ENCODE measurements around the gene TYRO3. TPM values are rescaled to one million over a fixed set of nuclear protein-coding genes. Genes with fewer than 3 reads are reported as not detected.
"Not testable (repeated sequence)": the region's sequence is repeated elsewhere in the genome, so short reads cannot be mapped to it uniquely, and the experiment has no call there.

Gene TYRO3
- total RNA-seq, 1 donor from 2014 or later: 28.5 TPM

- FAIRE-seq: no peak
- Histone ChIP-seq H3K27me3 (ENCODE audit: insufficient read depth, low read length) (peaks cover 2% of the 10 kb centered on the region), H3K36me3 (ENCODE audit: insufficient read depth, low read length) (no peaks in the 10 kb centered on the region), H4K20me1 (ENCODE audit: insufficient read depth, low read length) (no peaks in the 10 kb centered on the region), H3K4me3 (ENCODE audit: insufficient read depth, low read depth, low read length) (peak overlapping the region; percentile 50), H2AFZ (ENCODE audit: low read depth, low read length) (peak overlapping the region; percentile 84), H3K27ac (ENCODE audit: low read depth, low read length) (no peak overlapping the region), H3K4me2 (ENCODE audit: low read length) (peak overlapping the region; percentile 91), H3K9me3 (ENCODE audit: insufficient read depth, low read depth, low read length) (no peaks in the 10 kb centered on the region), H3K4me1 (ENCODE audit: insufficient read depth, low read length) (peaks cover 6% of the 10 kb centered on the region), H3K9ac (ENCODE audit: low read length) (peak overlapping the region; percentile 69), H3K79me2 (ENCODE audit: insufficient read depth, low read length) (no peaks in the 10 kb centered on the region)
- no peak for TF ChIP-seq EZH2 (IDR thresholded peaks at IDR 0.05; ENCODE audit: insufficient read depth, low read length)
- TF ChIP-seq, protein P1, sequence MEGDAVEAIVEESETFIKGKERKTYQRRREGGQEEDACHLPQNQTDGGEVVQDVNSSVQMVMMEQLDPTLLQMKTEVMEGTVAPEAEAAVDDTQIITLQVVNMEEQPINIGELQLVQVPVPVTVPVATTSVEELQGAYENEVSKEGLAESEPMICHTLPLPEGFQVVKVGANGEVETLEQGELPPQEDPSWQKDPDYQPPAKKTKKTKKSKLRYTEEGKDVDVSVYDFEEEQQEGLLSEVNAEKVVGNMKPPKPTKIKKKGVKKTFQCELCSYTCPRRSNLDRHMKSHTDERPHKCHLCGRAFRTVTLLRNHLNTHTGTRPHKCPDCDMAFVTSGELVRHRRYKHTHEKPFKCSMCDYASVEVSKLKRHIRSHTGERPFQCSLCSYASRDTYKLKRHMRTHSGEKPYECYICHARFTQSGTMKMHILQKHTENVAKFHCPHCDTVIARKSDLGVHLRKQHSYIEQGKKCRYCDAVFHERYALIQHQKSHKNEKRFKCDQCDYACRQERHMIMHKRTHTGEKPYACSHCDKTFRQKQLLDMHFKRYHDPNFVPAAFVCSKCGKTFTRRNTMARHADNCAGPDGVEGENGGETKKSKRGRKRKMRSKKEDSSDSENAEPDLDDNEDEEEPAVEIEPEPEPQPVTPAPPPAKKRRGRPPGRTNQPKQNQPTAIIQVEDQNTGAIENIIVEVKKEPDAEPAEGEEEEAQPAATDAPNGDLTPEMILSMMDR (IDR thresholded peaks at IDR 0.05; ENCODE audit: insufficient read depth, low read depth, low read length): no peak
- H3K9me3 Mint-ChIP-seq (ENCODE audit: unreplicated experiment): no peaks in the 10 kb centered on the region
- DNase-seq (ENCODE audit: low read depth): no peak
- peaks cover 2% of the 10 kb centered on the region for H3K36me3 Mint-ChIP-seq (ENCODE audit: low read depth, unreplicated experiment)
- peak overlapping the region; percentile 91 for H3K27ac Mint-ChIP-seq (ENCODE audit: unreplicated experiment)
- H3K4me1 Mint-ChIP-seq (ENCODE audit: low read depth, unreplicated experiment): peaks cover 3% of the 10 kb centered on the region
- no peaks in the 10 kb centered on the region for H3K27me3 Mint-ChIP-seq (ENCODE audit: low read depth, unreplicated experiment)
- H3K4me3 Mint-ChIP-seq (ENCODE audit: unreplicated experiment): peak overlapping the region; percentile 45
These were observed 25.7 kb downstream of the TYRO3 start for GRCh38 chr15:41584636-41585126.

DNA sequence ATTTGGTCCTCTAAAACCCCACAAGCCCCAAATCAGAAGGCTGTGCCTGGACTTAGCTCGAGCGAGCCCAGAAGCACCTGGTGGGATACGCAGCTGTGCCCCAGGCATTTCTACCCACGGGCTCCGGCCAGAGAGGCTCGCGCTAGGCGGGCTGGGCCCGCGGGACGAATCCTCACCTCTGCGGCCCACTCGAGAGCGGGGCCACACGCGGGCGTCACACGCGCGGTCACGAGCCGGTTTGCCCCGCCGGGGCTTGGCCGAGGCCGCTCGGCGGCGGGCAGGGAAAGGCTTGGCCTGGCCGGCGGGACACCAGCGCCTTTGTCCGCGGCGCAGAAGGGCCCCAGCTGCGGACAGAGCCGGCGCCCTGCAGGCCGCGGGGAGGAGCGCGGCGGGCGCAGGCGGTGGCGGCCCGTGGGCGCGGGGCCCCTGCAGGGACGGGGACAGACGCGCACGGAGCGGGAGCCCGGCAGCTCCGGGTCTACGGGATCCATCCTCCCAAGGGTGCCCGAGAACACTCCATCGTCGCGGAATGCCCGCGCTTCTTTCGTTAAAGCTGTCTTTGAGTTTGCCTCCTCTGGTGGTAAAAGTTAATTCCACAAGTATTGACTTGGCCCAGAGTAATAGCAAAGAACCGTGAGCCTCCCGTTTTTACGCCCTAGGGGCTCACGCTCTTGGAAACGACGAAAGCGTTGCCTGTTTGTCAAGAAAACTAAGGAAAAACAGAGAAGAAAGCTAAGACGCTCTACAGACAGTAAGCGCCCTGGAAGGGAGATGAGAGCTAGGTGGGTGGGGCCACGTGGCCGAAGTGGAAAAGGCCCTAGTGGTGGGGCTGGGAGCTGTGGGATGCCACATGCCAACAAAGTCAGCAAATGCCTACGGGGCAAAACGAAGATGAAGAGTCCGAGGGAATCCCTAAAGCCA is 26.4 kb downstream of the TYRO3 start:
- H3K27ac ChIP-seq (ENCODE audit: low read depth, low read length): no peak overlapping the region
- Mint-ChIP-seq H3K27me3 (ENCODE audit: low read depth, unreplicated experiment) (peaks cover 4% of the 10 kb centered on the region), H3K27ac (ENCODE audit: unreplicated experiment) (peak overlapping the region; percentile 91), H3K4me1 (ENCODE audit: low read depth, unreplicated experiment) (peaks cover 3% of the 10 kb centered on the region), H3K9me3 (ENCODE audit: unreplicated experiment) (no peaks in the 10 kb centered on the region), H3K4me3 (ENCODE audit: unreplicated experiment) (peak overlapping the region; percentile 73), H3K36me3 (ENCODE audit: low read depth, unreplicated experiment) (peaks cover 2% of the 10 kb centered on the region)
- peak overlapping the region; percentile 50 for H3K4me3 ChIP-seq (ENCODE audit: insufficient read depth, low read depth, low read length)
- peak overlapping the region; percentile 91 for H3K4me2 ChIP-seq (ENCODE audit: low read length)
- peak; percentile 49 for DNase-seq (ENCODE audit: low read depth)
- H3K79me2 ChIP-seq (ENCODE audit: insufficient read depth, low read length): no peaks in the 10 kb centered on the region
- H3K9ac ChIP-seq (ENCODE audit: low read length): peak overlapping the region; percentile 69
- H2AFZ ChIP-seq (ENCODE audit: low read depth, low read length): peak overlapping the region; percentile 84
- no peak for FAIRE-seq
- H3K4me1 ChIP-seq (ENCODE audit: insufficient read depth, low read length): peaks cover 6% of the 10 kb centered on the region
- peaks cover 2% of the 10 kb centered on the region for H3K27me3 ChIP-seq (ENCODE audit: insufficient read depth, low read length)
- no peaks in the 10 kb centered on the region for H3K36me3 ChIP-seq (ENCODE audit: insufficient read depth, low read length)
- no peaks in the 10 kb centered on the region for H4K20me1 ChIP-seq (ENCODE audit: insufficient read depth, low read length)
- TF ChIP-seq, protein P1 (IDR thresholded peaks at IDR 0.05; ENCODE audit: insufficient read depth, low read depth, low read length): peak; percentile 37
- no peak for TF ChIP-seq EZH2 (IDR thresholded peaks at IDR 0.05; ENCODE audit: insufficient read depth, low read length)
- H3K9me3 ChIP-seq (ENCODE audit: insufficient read depth, low read depth, low read length): no peaks in the 10 kb centered on the region

DNA sequence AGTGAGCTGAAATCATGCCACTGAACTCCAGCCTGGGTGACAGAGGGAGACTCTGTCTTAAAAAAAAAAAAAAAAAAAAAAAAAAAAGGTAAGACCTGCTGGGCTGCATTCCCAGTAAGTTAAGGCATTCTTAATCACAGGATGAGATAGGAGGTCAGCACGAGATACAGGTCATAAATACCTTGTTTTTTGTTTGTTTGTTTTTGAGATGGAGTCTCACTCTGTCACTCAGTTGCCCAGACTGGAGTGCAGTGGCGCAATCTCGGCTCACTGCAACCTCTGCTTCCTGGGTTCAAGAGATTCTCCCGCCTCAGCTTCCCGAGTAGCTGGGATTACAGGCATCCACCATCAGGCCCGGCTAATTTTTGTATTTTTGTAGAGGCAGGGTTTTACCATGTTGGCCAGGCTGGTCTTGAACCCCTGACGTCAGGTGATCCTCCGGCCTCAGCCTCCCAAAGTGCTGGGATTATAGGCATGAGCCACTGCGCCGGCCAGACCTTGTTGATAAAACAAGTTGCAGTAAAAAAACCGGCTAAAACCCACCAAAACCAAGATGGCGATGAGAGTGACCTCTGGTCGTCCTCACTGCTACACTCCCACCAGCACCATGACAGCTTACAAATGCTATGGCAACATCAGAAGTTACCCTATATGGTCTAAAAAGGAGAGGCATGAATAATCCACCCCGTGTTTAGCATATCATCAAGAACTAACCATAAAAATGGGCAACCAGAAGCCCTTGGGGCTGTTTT is 27.7 kb downstream of the TYRO3 start:
- H3K27me3 ChIP-seq (ENCODE audit: insufficient read depth, low read length); H3K4me1 ChIP-seq (ENCODE audit: insufficient read depth, low read length); H3K4me3 ChIP-seq (ENCODE audit: insufficient read depth, low read depth, low read length); H3K36me3 Mint-ChIP-seq (ENCODE audit: low read depth, unreplicated experiment); DNase-seq (ENCODE audit: low read depth); H3K27ac ChIP-seq (ENCODE audit: low read depth, low read length); H3K27ac Mint-ChIP-seq (ENCODE audit: unreplicated experiment); H3K4me2 ChIP-seq (ENCODE audit: low read length); FAIRE-seq; H3K4me1 Mint-ChIP-seq (ENCODE audit: low read depth, unreplicated experiment); H3K9me3 ChIP-seq (ENCODE audit: insufficient read depth, low read depth, low read length); H4K20me1 ChIP-seq (ENCODE audit: insufficient read depth, low read length); H3K79me2 ChIP-seq (ENCODE audit: insufficient read depth, low read length); H3K36me3 ChIP-seq (ENCODE audit: insufficient read depth, low read length); H3K9me3 Mint-ChIP-seq (ENCODE audit: unreplicated experiment); H2AFZ ChIP-seq (ENCODE audit: low read depth, low read length); H3K9ac ChIP-seq (ENCODE audit: low read length); H3K4me3 Mint-ChIP-seq (ENCODE audit: unreplicated experiment): not testable (repeated sequence)
- peaks cover 15% of the 10 kb centered on the region for H3K27me3 Mint-ChIP-seq (ENCODE audit: low read depth, unreplicated experiment)

DNA sequence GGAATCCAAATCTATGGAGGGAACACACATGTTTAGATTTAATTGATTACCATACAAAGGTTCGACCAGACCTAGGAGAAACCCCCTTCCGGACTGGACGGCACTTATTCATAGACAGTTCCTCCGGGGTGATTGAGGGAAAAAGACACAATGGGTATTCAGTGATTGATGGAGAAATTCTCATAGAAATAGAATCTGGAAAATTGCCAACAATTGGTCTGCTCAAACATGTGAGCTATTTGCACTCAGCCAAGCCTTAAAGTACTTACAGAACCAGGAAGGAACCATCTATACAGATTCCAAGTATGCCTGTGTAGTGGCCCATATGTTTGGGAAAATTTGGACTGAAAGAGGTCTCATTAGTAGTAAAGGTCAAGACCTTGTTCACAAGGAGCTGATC is 30.0 kb downstream of the TYRO3 start:
- not testable (repeated sequence) for H3K27me3 ChIP-seq (ENCODE audit: insufficient read depth, low read length); H3K9ac ChIP-seq (ENCODE audit: low read length); H4K20me1 ChIP-seq (ENCODE audit: insufficient read depth, low read length); H3K4me3 ChIP-seq (ENCODE audit: insufficient read depth, low read depth, low read length); DNase-seq (ENCODE audit: low read depth); H3K27ac ChIP-seq (ENCODE audit: low read depth, low read length); H3K4me1 ChIP-seq (ENCODE audit: insufficient read depth, low read length); H3K9me3 ChIP-seq (ENCODE audit: insufficient read depth, low read depth, low read length); H3K79me2 ChIP-seq (ENCODE audit: insufficient read depth, low read length); H3K36me3 ChIP-seq (ENCODE audit: insufficient read depth, low read length); H3K36me3 Mint-ChIP-seq (ENCODE audit: low read depth, unreplicated experiment); H3K4me2 ChIP-seq (ENCODE audit: low read length); H3K4me3 Mint-ChIP-seq (ENCODE audit: unreplicated experiment); H2AFZ ChIP-seq (ENCODE audit: low read depth, low read length); H3K27ac Mint-ChIP-seq (ENCODE audit: unreplicated experiment); H3K4me1 Mint-ChIP-seq (ENCODE audit: low read depth, unreplicated experiment); FAIRE-seq; H3K9me3 Mint-ChIP-seq (ENCODE audit: unreplicated experiment)
- peaks cover 28% of the 10 kb centered on the region for H3K27me3 Mint-ChIP-seq (ENCODE audit: low read depth, unreplicated experiment)
